PC-9 (cell line): Measurements from ENCODE around the gene PLSCR4.

Experiments used
- EZH2 ChIP-seq: fragments of 200-600 bp; sonication (generic); IDR thresholded peaks from 2 replicates; pipeline ENCODE4 v1.8.0; 2017; ENCODE audit warnings: antibody characterized with exemption, low read depth
- TF ChIP-seq, protein P1 (sequence below): fragments of 200-600 bp; sonication (generic); conservative IDR thresholded peaks from 2 replicates; pipeline ENCODE4 v1.6.1; 2017; ENCODE audit warnings: mixed run types, antibody characterized with exemption, mild to moderate bottlenecking, moderate library complexity

DNA sequence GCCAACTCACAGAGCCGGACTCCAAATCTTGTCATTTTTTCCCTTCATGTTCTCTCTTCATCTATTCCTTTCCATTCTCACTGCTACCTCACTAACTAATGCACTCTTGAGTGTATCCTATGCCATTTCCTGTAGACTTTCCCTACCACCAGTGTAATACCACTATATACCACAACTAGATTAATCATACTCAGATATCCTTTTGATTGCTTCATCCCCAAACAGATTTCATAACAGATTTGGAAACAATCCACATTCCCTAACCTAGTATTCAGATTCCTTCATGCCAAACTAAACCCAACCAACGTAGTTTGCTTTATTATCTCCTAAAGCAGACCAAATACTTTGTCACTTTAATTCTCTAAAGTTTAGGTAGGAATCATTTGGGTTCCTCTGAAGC is 87.3 kb downstream of the PLSCR4 start:
- TF ChIP-seq EZH2: no peak
- TF ChIP-seq, protein P1, sequence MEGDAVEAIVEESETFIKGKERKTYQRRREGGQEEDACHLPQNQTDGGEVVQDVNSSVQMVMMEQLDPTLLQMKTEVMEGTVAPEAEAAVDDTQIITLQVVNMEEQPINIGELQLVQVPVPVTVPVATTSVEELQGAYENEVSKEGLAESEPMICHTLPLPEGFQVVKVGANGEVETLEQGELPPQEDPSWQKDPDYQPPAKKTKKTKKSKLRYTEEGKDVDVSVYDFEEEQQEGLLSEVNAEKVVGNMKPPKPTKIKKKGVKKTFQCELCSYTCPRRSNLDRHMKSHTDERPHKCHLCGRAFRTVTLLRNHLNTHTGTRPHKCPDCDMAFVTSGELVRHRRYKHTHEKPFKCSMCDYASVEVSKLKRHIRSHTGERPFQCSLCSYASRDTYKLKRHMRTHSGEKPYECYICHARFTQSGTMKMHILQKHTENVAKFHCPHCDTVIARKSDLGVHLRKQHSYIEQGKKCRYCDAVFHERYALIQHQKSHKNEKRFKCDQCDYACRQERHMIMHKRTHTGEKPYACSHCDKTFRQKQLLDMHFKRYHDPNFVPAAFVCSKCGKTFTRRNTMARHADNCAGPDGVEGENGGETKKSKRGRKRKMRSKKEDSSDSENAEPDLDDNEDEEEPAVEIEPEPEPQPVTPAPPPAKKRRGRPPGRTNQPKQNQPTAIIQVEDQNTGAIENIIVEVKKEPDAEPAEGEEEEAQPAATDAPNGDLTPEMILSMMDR: peak; percentile 36
